M059J (cell line): ENCODE data around the gene COMMD1. TPM values are rescaled to one million over a fixed set of nuclear protein-coding genes. Genes with fewer than 3 reads are reported as not detected.
"Not testable (repeated sequence)": the region's sequence is repeated elsewhere in the genome, so short reads cannot be mapped to it uniquely, and the experiment has no call there.

Source experiments
- DNase-seq: peaks from one replicate; pipeline ENCODE4 v3.0.0-alpha.2; 2012; ENCODE audit warnings: low read depth
- total RNA-seq: library from RNA; depleted of rRNA; stranded (reverse); fragments of >200 nt; shearing (Covaris generic); gene quantifications from 2 replicates; pipeline ENCODE4 v1.2.3, GENCODE V29; 2014

The COMMD1 gene
- total RNA-seq, 1 experiment from 2014 or later: 47.7 TPM

- no peak for DNase-seq
Observed at GRCh38 chr2:62140426-62141141, 235.1 kb downstream of the COMMD1 start.

GRCh38 chr2:62141142-62141740, 235.8 kb downstream of the COMMD1 start:
- no peak for DNase-seq

- DNase-seq: no peak
Observed at GRCh38 chr2:62142054-62142453, 236.6 kb downstream of the COMMD1 start.

- no peak for DNase-seq
Observed at GRCh38 chr2:62143696-62144095, 238.2 kb downstream of the COMMD1 start.

- no peak for DNase-seq
Observed at GRCh38 chr2:62144689-62145477, 239.4 kb downstream of the COMMD1 start.

GRCh38 chr2:62145478-62146100, 240.1 kb downstream of the COMMD1 start:
- DNase-seq: no peak

GRCh38 chr2:62146790-62147189, 241.3 kb downstream of the COMMD1 start:
- DNase-seq: not testable (repeated sequence)

GRCh38 chr2:62147610-62148301, 242.3 kb downstream of the COMMD1 start:
- DNase-seq: peak; percentile 50

- peak; percentile 93 for DNase-seq
Observed at GRCh38 chr2:62149708-62150107, 244.2 kb downstream of the COMMD1 start.

GRCh38 chr2:62150597-62151305, 245.3 kb downstream of the COMMD1 start:
- peak; percentile 94 for DNase-seq

GRCh38 chr2:62151306-62151638, 245.8 kb downstream of the COMMD1 start:
- DNase-seq: no peak

GRCh38 chr2:62152000-62152399, 246.5 kb downstream of the COMMD1 start:
- peak; percentile 91 for DNase-seq

GRCh38 chr2:62156861-62157496, 251.5 kb downstream of the COMMD1 start:
- DNase-seq: no peak

- DNase-seq: no peak
Observed at GRCh38 chr2:62158444-62159121, 253.1 kb downstream of the COMMD1 start.

GRCh38 chr2:62160691-62161090, 255.2 kb downstream of the COMMD1 start:
- not testable (repeated sequence) for DNase-seq

- no peak for DNase-seq
Observed at GRCh38 chr2:62163106-62163831, 257.8 kb downstream of the COMMD1 start.

- DNase-seq: no peak
Observed at GRCh38 chr2:62163834-62164233, 258.4 kb downstream of the COMMD1 start.

- no peak for DNase-seq
Observed at GRCh38 chr2:62175728-62176127, 270.3 kb downstream of the COMMD1 start.

- DNase-seq: no peak
Observed at GRCh38 chr2:62176801-62177200, 271.3 kb downstream of the COMMD1 start.
